ENCODE results near the gene FABP6. TPM values are rescaled to one million over a fixed set of nuclear protein-coding genes. Genes with fewer than 3 reads are reported as not detected.
"Not testable (repeated sequence)": the region's sequence is repeated elsewhere in the genome, so short reads cannot be mapped to it uniquely, and the experiment has no call there.

The FABP6 gene
- total RNA-seq, 1 donor from 2014 or later, result 6.2 TPM

DNA sequence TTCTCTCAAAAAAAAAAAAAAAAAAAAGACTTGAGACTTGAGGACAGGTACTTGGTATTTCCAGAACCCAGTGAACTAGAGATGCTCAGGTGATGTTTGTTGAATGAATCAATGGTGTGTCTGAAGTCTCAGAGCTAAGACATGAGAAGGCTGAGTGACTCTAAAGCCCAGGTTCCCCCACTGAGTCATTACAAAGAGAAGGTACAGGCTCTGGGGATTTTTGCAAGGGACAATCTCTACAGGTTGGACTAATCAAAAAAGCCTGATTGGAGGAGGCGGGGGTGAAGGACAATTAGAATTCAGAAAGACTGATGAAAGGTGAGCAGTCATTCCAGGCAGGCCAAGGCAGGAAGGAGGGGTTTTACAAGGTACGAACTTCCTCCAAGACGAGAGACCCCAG is 8.2 kb upstream of the FABP6 start:
- DNase-seq (ENCODE audit: low spot score), result no peak

DNA sequence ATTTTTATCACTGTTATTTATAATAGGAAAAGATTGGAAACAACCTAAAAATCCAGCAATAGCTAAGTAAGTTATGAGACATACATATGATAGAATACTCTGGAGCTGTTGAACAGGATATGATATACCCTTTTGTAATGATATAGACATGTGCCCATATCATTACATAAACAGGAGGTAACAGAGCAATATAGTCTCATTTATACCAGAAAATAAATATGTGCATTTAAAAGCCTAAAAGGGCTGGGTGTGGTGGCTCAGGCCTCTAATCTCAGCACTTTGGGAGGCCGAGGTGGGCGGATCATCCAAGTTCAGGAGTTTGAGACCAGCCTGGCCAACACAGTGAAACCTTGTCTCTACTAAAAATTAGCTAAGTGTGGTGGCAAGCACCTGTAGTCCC is 2.3 kb upstream of the FABP6 start:
- DNase-seq (ENCODE audit: low spot score), result no peak

DNA sequence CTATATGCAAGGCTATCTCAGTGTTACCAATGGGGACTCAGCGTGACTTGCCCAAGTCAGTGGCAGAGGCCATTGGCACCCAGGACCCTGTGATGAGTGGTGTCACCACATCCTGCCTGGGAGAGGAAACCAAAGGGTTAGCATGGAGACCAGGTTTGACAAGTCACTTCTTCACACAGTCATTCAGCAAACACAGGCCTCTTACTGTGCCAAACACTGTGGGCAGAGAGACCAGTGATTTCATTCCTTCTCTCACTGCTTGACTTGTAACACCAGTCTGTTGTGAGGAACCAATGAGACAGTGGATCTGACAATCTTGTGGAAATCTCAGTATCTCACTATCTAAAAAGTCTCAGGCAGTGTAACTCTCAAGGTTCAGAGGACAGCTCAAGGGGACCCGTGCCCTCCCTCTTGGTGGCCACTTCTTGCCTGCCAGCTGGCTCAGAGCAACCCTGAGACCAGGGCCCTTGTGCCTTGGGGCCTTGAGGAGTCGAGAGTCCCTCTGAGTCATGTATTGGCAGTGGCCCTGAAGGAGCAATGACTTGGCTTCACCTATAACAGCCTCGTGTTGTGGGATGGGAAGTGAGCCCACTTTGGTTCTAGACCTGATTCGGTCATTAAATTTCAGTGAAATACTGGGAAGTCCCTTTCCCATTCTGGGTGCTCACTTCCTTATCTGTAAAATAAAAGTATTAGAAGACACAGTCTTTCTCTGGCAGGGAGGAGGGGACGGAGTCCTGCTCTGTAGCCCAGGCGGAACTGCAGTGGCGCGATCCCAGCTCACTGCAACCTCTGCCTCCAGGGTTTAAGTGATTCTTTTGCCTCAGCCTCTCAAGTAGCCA is 1.6 kb downstream of the FABP6 start:
- DNase-seq (ENCODE audit: low spot score), result no peak

DNA sequence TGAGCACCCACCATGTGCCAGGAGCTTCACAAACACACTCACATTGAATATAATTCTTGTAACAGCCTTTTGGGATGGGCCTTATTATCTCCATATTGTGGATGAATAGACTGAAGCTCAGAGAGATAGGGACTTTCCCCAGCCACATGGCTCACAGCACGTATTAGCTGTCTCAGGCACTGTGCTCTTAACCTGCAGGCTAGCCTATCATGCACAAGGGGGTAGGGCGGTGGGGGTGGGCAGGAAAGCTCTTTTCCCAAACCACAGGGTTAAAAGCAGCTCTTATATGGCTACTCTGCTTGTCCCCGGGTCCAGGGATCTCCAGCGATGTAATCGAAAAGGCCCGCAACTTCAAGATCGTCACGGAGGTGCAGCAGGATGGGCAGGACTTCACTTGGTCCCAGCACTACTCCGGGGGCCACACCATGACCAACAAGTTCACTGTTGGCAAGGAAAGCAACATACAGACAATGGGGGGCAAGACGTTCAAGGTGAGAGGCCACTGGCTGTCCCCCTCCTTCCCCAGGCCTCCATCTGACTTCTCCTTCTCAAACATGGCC is 2.6 kb downstream of the FABP6 start:
- DNase-seq (ENCODE audit: low spot score), result no peak

DNA sequence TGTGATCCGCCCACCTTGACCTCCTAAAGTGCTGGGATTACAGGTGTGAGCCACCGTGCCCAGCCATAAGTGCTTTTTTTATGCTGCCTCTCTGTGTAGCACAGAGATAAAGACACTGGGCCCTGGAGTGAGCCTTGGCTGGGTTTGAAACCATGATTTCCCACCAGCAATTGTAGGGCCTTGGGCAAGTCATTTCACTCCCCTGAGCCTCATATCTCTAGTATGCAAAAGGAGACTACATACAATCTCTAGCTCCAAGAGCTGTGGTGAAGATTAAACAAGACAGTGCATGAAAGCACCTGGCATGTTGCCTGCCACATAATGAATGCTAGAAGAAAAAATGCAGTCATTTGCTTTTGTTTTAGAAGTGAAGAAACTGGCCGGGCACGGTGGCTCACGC is 3.9 kb downstream of the FABP6 start:
- no peak for DNase-seq (ENCODE audit: low spot score)

DNA sequence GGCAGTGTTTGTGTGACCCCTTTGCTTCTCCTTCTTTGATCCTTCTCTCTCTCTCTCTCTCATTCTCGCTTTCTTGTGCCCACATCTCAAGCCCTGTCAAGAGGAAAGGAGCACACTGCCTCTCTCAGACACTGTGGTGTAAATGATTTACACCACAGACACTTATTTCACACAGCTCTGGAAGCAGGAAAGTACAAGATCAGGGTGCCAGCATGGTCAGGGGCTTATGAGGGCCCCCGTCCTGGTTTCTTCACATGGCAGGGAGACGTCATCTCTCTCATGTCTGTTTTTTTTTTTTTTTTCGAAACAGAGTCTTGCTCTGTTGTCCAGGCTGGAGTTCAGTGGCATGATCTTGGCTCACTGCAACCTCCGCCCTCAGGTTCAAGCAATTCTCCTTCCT is 6.4 kb downstream of the FABP6 start:
- DNase-seq (ENCODE audit: low spot score), result no peak

DNA sequence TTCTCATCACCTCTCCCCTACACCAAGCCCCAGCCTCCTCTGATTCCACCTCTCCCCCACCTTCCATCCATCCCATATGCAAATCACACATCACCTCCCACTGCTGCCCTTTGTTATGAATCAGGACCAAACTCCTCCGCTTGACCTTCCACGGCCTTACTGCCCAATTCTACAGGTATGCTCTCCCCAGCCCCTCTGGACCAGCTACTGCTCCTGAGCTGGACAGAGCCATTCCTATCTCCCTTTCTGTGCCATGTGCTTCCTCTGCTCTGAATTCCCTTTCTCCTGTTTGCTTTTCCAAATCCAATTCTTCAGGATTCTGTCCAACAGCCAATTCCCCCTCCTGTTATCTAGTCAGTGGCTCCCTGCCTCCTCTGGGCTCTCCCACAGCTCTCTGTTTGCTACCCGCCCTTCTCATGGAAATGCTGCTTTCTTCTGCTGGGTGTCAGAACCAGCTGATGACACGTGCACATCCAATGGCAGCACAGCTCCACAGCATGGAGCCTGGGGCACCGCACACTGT is 8.3 kb downstream of the FABP6 start:
- no peak for DNase-seq (ENCODE audit: low spot score)

DNA sequence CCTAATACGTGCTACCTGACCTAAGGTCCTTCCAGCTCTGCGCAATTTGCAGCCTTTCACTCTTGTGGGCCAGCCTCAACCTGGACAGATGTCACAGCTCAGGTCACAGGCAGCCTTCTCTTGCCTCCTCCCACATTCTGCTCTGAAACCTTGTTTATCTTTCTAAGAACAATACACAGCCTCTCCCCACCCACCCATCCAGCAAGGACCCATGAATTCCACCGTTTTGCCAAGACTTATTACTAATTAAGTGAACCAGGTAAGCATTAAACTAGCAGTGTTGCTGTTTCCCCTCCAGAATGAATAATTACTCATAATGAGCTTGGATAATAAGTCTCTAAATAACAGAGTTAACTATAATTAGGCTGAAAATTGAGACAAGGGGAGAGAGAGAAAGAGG is 11.0 kb downstream of the FABP6 start:
- no peak for DNase-seq (ENCODE audit: low spot score)

DNA sequence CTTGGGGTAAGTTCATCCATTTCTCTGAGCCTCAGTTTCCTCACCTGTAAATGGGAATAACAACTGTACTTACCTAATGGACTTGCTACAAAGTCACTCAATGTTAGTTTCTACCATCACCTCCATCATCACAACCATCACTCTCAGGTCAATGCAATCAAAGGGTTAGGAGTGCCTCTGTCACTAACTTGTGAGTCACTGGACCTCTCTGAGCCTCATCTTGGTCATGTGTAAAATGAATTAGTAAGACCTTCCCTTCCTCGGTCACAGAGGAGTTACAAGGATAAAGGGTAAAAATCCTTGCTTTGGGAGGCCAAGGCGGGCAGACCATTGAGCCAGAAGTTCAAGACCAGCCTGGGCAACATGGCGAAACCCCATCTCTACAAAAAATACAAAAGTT is 12.8 kb downstream of the FABP6 start:
- no peak for DNase-seq (ENCODE audit: low spot score)

DNA sequence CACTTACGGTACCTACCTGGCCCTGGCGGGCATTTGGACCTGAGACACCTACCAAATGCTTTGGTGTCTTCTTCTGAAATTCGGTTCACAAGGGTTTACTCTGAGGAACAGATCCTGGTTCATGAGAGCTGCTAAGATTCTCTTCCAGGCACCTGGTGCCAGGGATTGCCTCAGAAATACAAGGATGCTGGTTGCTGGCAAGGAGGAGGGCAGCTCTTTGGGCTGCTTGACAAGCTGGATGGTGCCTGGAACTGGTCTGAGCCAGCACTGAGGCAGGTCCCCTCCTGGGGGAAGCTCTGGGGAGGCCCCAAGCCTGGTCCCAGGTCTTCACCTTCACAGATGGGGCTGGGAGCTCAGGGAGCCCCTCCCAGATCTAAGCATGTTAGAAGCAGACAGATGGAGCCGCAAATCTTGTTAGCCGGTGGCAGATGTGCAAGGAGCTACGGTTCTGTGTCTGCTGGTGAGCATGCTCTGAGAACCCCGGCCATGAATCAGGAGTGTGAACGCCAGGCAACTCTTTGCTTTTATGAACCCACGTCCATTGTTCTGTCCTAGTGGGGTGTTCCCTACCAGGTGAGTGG is 16.3 kb downstream of the FABP6 start:
- DNase-seq (ENCODE audit: low spot score), result no peak

DNA sequence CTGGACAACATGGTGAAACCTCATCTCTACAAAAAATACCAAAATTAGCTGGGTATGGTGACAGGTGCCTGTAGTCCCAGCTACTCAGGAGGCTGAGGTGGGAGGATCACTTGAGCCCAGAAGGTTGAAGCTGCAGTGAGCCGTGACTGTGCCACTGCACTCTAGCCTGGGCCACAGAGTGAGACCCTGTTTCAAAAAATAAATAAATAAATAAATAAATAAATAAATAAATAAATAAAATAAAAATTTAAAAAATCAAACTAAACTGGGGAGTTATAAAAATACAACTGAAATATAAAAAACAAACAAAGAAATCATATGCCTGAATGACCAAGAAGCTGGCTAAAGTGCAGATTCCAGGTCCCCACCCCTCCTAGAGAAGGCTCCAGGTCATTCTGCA is 20.3 kb downstream of the FABP6 start:
- not testable (repeated sequence) for DNase-seq (ENCODE audit: low spot score)

DNA sequence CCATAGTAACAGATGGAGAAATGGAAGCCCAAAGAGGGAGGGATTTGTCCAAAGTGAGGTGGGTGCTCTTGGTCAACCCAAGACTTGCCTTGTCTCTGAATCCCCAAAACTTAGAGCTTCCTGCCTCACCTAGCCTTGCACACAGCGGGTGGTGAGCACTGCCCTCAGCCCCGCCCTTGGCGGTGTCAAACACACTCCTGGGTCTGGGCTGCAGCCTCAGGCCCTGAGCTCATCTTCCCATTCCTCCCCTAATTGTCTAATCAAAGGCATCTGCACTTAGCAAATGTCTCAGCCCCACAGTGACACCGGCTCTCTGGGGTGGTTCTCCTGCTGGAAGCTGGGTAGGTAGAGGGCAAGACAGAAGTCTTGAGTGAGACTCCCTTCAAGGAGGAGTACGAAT is 20.9 kb downstream of the FABP6 start:
- DNase-seq (ENCODE audit: low spot score), result no peak

DNA sequence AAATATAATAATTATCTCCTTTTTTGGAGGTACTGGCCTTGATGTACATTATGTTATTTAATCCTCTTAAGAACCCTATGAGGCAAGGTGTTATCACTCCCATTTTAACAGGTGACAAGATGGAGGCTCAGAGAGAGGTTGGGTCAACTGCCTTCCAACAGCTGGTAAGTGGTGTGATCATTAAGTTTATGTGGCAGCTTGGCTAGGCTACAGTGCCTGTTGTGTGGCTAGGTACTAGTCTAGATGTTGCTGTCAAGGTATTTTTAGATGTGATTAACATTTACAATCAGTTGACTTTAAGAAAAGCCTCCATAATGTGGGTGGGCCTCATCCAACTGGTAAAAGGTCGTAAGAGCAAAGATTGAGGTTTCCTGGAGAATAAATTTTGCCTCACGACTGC is 21.5 kb downstream of the FABP6 start:
- no peak for DNase-seq (ENCODE audit: low spot score)

DNA sequence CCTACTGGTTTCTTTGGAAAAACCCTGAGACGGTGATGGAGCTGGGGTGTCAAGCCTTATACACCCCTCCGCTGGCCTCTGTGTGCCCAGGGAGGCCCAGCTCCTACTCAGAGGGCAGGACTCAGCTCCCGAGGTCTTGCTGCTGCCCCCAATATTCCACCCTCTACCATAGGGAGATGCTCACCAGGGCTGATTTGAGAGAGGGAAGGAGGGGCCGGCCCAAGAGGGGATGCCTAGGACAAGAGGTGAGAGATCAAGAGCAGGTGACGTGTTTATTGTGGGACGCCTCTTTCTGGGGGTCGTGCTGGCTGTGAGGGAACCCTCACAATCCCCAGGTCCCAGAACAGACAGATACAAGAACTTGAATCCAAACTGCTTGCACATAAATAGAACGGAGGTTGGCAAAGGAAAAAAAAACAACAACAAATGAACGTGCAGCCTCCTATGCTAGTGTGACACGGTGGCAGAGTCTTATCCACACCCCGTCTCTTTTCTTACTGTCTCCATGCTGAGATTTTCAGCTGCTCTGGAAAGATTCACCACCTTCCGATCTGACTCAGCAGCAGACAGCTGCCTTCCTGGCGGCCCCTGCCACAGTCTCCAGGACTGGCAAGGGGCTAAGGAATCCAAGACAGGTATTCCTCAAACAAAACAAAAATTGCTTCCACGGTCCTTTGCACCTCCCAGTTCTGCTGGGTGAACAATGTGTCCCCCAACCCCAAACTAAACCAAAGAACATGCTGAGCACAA is 22.3 kb downstream of the FABP6 start:
- DNase-seq (ENCODE audit: low spot score), result no peak

DNA sequence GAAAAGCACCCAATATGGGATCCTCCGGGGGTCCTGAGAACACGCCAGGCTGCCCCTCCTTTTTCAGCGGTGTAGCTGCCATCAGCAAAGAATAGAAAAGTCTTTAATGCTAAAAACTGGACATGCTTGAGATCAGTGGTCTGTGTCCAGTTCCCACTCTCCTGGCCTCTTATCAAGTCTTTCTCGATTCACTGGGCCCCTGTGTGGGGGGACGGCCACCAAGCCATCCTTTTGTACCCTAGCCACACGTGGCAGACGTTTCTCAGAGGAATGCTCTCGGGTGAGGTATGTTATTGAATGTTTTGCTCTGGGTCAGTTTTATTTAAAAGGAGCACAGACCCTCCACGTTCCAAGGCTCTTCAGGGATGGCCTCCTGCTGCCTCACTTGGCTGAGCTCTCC is 23.6 kb downstream of the FABP6 start:
- no peak for DNase-seq (ENCODE audit: low spot score)

DNA sequence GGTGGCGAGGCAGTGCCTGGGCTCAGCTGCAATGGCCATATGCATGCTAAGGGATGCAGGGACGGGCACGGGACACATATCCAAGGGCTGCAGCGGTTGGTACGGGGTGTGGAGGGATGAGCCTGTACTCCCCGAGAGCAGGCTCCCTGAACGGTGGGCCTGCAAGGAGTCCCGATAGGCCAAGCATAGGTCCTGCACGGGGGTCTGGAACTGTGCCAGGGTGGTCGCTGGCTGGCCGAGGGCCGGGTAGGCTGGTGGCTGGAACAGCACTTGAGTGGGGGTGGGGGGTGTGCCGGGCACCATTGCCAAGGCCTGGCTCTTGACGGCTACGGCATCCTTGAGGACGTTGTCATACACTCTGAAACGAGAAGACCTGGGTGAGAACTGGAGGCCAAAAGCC is 24.1 kb downstream of the FABP6 start:
- no peak for DNase-seq (ENCODE audit: low spot score)

DNA sequence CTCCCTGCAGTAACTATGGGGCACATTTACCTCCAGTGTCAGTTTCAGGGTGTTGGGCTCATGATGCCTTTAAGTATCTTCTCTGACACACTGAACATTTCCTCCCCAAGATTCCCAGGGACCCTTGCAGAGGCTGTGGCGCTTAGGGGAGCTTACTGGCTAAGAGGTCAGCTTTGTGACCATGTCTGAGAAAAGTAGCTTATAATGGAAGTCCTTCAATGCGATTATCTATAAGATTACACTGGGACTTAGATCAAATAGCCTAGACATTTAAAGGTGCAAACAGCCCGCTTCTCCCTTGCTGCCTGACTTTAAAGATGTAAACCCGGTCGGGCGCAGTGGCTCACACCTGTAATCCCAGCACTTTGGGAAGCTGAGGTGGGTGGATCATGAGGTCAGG is 25.4 kb downstream of the FABP6 start:
- DNase-seq (ENCODE audit: low spot score), result no peak

DNA sequence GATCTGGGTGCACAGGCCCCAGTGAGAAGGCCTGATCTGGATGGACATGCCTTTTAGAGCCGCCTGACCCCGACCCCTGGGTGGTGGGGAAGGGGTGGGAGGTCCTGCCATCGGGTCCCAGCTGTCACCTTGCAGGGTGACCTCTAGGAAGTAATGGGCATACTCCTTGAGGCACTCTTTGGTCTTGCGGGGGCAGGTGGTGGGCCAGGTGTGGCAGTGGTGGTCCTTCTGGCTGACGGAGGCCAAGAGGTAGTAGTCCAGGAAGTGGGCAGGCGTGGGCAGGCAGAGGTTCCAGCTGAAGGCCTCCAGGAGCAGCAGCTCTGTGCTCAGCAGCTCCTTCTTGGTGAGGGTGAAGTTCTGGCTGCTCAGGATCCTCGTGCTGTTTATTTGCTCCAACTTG is 30.0 kb downstream of the FABP6 start:
- DNase-seq (ENCODE audit: low spot score), result no peak

DNA sequence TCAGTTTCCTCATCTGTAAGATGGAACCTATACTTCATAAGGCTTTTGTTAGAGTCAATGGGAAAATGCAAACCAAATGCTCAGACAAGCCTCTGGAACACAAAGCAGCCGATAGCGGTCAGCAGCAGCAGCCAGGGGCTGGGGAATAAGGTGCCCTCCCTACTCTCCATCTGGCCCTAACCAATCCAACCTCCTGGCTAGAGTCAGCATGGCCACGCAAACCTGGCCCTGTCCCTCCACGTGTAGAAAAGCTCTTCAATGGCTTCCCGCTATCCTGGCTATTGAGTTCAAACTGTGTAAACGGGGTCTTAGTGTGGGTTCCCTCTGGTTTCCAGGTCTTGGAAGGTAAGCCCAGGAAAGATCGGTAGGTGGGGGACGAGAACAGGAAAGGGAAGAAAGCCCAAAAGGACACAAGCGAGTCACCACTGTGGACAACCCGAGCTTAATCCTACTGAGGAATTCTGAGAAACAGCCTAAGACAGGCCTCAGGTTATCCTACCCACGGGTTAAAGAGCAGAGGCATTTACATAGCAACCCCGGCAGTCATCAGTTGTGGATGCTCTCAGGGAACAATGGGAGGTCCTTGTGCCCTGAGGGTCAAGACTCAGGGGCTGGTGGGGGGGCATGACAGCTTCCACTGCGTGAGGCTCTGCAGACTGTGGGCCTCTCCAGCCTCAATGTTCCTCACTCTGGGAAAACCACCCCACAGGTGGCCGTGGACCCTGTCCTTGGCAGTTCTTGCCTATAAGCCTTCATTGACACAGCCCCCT is 30.9 kb downstream of the FABP6 start:
- DNase-seq (ENCODE audit: low spot score), result no peak

DNA sequence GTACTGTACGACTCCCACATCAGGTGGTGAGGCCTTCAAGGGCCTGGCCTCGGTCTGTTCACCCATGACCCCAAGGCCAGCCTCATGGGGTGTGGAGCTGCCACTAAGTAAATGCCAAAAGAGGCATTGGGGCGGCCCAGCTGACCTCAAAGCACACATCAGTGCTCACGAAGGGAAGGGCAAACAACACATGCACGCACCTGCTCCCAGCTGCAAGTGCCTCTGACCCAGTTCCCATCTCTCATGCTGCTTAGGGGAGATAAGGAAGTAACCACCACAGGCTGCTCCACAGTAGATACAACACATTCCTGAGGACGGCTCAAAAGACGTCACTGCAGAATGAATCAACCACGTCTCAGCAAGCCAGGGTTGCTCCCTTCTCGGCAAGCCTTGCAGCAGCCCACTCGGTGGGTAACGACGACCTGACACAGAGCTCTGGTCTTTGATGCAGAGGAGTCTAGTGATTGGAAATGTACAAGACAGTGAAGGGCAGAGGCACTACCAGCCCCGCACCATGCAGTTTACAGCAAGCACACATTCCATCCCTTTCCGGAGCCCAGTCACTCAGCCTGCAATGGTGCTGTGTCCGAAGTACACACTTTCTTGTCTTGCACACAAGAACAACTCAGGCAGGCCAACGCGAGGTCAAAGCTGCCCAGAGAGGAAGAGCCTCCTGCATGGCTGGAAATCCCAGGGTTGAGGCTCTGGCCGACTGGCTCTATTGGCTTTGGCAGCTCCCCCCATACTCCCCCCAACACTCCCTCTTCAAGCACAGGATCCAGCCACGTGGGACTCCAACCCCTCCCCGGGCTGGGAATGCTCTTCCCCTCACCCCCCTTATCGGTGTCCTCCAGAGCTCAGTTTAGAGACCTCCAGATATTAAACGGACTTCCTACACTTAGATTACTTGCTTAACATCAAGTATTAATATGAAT is 31.8 kb downstream of the FABP6 start:
- DNase-seq (ENCODE audit: low spot score), result peak; percentile 87
